HFF-Myc (cell line): Measurements from ENCODE around the gene GLOD4.
A peak's percentile ranks its signal among the peaks of the same experiment; 100 is the strongest.

ENCODE experiments used
- DNase-seq: peaks from one replicate; pipeline ENCODE4 v3.0.0-alpha.2; 2011; ENCODE audit warnings: low read depth; ENCODE audit errors: extremely low read depth
- H3K4me3 ChIP-seq: replicated peaks from 2 replicates; pipeline ENCODE4 v1.5.1; 2011; ENCODE audit warnings: low read depth, mild to moderate bottlenecking, control low read depth, low read length
- TF ChIP-seq, protein P1 (sequence below): IDR thresholded peaks from 2 replicates; pipeline ENCODE4 v1.5.1; 2012; ENCODE audit warnings: mild to moderate bottlenecking, low read depth, low read length, control low read depth; ENCODE audit errors: missing control alignments

GLOD4 gene

GRCh38 chr17:737561-738113, 44.4 kb downstream of the GLOD4 start:
- H3K4me3 ChIP-seq, result no peak overlapping the region
- DNase-seq, result no peak
- TF ChIP-seq, protein P1, sequence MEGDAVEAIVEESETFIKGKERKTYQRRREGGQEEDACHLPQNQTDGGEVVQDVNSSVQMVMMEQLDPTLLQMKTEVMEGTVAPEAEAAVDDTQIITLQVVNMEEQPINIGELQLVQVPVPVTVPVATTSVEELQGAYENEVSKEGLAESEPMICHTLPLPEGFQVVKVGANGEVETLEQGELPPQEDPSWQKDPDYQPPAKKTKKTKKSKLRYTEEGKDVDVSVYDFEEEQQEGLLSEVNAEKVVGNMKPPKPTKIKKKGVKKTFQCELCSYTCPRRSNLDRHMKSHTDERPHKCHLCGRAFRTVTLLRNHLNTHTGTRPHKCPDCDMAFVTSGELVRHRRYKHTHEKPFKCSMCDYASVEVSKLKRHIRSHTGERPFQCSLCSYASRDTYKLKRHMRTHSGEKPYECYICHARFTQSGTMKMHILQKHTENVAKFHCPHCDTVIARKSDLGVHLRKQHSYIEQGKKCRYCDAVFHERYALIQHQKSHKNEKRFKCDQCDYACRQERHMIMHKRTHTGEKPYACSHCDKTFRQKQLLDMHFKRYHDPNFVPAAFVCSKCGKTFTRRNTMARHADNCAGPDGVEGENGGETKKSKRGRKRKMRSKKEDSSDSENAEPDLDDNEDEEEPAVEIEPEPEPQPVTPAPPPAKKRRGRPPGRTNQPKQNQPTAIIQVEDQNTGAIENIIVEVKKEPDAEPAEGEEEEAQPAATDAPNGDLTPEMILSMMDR, result no peak

DNA sequence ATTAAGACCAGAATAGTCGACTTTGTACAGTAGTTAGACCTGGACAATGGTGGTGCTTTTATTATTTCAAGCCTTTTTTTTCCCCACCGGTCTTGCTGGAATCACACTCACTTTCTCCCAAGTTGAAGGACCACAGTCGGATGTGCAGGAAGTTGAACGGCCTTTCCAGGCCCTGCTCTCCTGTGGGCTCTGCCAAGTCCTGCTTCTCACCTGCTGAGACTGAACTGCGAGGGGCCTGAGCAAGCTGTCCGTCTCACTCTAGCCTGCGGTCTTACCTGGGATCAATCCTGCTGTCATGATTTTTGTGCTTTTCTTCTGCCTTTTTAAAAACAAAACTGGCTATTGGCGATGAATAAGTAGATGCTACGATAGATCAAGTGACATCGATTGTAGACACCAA, 48.3 kb downstream of the GLOD4 start:
- no peak for DNase-seq
- TF ChIP-seq, protein P1, result no peak
- H3K4me3 ChIP-seq, result peak overlapping the region; percentile 67

GRCh38 chr17:732902-733720, 49.0 kb downstream of the GLOD4 start:
- H3K4me3 ChIP-seq, result peak overlapping the region; percentile 67
- TF ChIP-seq, protein P1, result no peak
- DNase-seq, result no peak

- H3K4me3 ChIP-seq, result peak within 1 kb of the TSS; percentile 67
- TF ChIP-seq, protein P1, result no peak
- no peak for DNase-seq
Measured at GRCh38 chr17:732067-732901, 49.8 kb downstream of the GLOD4 start, which contains the start of gene TLCD3A. Gene TLCD3A, plus strand, starts transcription at chr17:732596. Its CDS starts 52 bp downstream, at chr17:732648.

DNA sequence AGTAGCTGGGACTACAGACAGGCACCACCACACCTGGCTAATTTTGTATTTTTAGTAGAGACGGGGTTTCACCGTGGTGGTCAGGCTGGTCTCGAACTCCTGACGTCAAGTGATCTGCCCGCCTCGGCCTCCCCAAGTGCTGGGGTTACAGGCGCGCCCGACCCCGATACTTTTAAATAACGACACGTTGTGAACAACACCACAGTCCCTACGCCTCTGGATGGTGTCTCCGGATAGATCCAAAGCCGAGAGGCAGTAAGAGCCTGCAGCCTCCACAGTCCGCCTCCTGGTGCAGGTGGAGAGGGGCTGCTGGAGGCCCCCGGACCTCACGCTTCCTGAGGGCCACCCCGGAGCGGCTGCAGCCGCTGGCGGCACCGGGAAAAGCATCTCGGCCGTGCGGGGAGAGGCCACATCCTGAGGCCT, 50.4 kb downstream of the GLOD4 start:
- no peak for DNase-seq
- TF ChIP-seq, protein P1, result no peak
- peak overlapping the region; percentile 59 for H3K4me3 ChIP-seq

GRCh38 chr17:728911-729310, 53.2 kb downstream of the GLOD4 start:
- no peak for DNase-seq
- TF ChIP-seq, protein P1, result no peak
- no peak overlapping the region for H3K4me3 ChIP-seq
